ENCODE results near the gene GSTT4.
"Not testable (repeated sequence)": the region's sequence is repeated elsewhere in the genome, so short reads cannot be mapped to it uniquely, and the experiment has no call there.

DNA sequence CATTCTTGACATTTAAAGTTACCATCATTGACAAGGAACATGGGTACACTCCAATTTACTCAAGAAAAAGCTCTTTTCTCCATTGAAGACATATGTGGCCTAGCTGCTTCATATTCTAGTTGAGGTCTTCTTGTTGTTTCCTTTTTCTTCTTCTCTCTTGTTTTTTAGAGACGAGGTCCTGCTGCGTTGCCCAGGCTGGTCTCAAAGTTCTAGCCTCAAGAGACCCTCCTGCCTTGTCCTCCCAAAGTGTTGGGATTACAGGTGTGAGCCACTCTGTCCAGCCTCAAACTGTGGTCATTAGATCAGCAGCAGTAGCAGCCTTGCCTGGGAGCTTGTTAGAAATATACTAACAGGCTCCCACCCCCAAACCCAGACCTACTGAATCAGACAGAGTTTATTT is 12.2 kb downstream of the GSTT4 start:
- TF ChIP-seq POLR2A, POLR2AphosphoS5 (IDR thresholded peaks at IDR 0.05; ENCODE audit: low read depth, low read length): not testable (repeated sequence)
